ENCODE measurements around the gene KCP. TPM values are rescaled to one million over a fixed set of nuclear protein-coding genes. Genes with fewer than 3 reads are reported as not detected.

KCP gene
- total RNA-seq, 4 donors from 2014 or later: 0.47 to 1.5 (median 0.87) TPM

GRCh38 chr7:128884561-128885369 lies 25.7 kb downstream of the KCP start:
- Histone ChIP-seq H3K36me3 (no peaks in the 10 kb centered on the region), H3K4me3 (no peak overlapping the region), H3K4me1 (peaks cover 0 to 18% (median 0%) of the 10 kb centered on the region in 3 donors), H3K9me3 (no peaks in the 10 kb centered on the region), H3K27ac (no peak overlapping the region), H3K27me3 (peaks cover 0 to 20% (median 0%) of the 10 kb centered on the region in 4 donors)
- intact Hi-C loops (cut with DNase I): no loop called here
- TF ChIP-seq POLR2A (IDR thresholded peaks at IDR 0.05) (no peak), CTCF (IDR thresholded peaks at IDR 0.05) (no peak)
- WGBS, 2 donors: 77 to 78% methylated on average over 11 to 12 of the region's 26 CpGs
- no peak for DNase-seq

GRCh38 chr7:128883622-128884448 lies 26.7 kb downstream of the KCP start:
- intact Hi-C loops (cut with DNase I): no loop called here
- Histone ChIP-seq H3K4me3 (peak overlapping the region in 2 of 4 donors; percentile 25 to 43), H3K9me3 (no peaks in the 10 kb centered on the region), H3K36me3 (no peaks in the 10 kb centered on the region), H3K27me3 (peaks cover 0 to 20% (median 0%) of the 10 kb centered on the region in 4 donors), H3K27ac (no peak overlapping the region), H3K4me1 (peaks cover 0 to 11% (median 0%) of the 10 kb centered on the region in 3 donors)
- no peak for TF ChIP-seq POLR2A (IDR thresholded peaks at IDR 0.05)
- TF ChIP-seq CTCF (IDR thresholded peaks at IDR 0.05): peak; percentile 88 to 96 (median 93)
- WGBS, 2 donors: 29 to 41% methylated on average over 10 to 11 of the region's 19 CpGs
- DNase-seq: peak; percentile 13

GRCh38 chr7:128882134-128882533 lies 28.4 kb downstream of the KCP start:
- Histone ChIP-seq H3K36me3 (no peaks in the 10 kb centered on the region), H3K27me3 (peaks cover 0 to 20% (median 0%) of the 10 kb centered on the region in 4 donors), H3K27ac (no peak overlapping the region), H3K4me1 (peaks cover 0 to 9% (median 0%) of the 10 kb centered on the region in 3 donors), H3K4me3 (no peak overlapping the region), H3K9me3 (no peaks in the 10 kb centered on the region)
- intact Hi-C loops (cut with DNase I): no loop called here
- 81 to 86% methylated on average over 7 to 8 of the region's 8 CpGs for WGBS, 2 donors
- DNase-seq: no peak
- TF ChIP-seq CTCF (IDR thresholded peaks at IDR 0.05) (no peak), POLR2A (IDR thresholded peaks at IDR 0.05) (no peak)

GRCh38 chr7:128881458-128882125 lies 28.9 kb downstream of the KCP start:
- Histone ChIP-seq H3K27me3 (peaks cover 0 to 14% (median 0%) of the 10 kb centered on the region in 4 donors), H3K4me1 (peaks cover 0 to 11% (median 0%) of the 10 kb centered on the region in 3 donors), H3K36me3 (no peaks in the 10 kb centered on the region), H3K27ac (no peak overlapping the region), H3K9me3 (no peaks in the 10 kb centered on the region), H3K4me3 (no peak overlapping the region)
- intact Hi-C loops (cut with DNase I): no loop called here
- DNase-seq: no peak
- TF ChIP-seq POLR2A (IDR thresholded peaks at IDR 0.05) (no peak), CTCF (IDR thresholded peaks at IDR 0.05) (no peak)
- 72 to 87% methylated on average over 5 to 6 of the region's 10 CpGs for WGBS, 2 donors

Data from esophagus squamous epithelium (tissue), 5 donors.